HG02885 (cell line): ENCODE results near the gene TPRN.

ENCODE experiments used
- ATAC-seq: cut with Tn5 transposase; IDR thresholded peaks from one replicate; pipeline ENCODE4 v1.9.1; 2021; ENCODE audit warnings: mild to moderate bottlenecking; ENCODE audit not compliant: unreplicated experiment, poor library complexity

TPRN gene

DNA sequence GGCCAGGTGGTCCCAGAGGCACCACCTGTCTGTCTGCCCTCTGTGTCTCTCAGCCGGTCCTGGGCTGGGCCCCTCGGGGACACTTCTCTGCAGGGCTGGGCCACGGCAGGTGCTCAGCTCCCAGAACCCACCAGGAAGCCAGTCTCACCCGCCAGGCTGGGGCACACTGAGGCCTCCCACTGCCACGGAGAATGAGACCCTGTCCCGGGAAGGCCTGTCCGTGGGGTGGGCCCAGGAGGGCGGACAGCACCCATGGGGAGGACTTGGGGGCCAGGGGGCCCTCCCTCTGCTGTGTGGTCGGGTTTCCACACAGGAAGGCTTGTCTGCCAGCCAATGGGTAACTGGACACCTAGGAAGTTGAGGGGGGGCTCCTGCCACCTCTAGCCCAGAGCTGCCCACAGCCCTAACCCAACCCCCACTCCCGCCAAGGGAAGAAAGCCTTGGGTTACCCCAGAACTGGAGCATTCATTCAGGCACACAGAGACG, 36.4 kb upstream of the TPRN start:
- no peak for ATAC-seq

GRCh38 chr9:137236238-137236935, 35.8 kb upstream of the TPRN start:
- peak; percentile 22 for ATAC-seq

DNA sequence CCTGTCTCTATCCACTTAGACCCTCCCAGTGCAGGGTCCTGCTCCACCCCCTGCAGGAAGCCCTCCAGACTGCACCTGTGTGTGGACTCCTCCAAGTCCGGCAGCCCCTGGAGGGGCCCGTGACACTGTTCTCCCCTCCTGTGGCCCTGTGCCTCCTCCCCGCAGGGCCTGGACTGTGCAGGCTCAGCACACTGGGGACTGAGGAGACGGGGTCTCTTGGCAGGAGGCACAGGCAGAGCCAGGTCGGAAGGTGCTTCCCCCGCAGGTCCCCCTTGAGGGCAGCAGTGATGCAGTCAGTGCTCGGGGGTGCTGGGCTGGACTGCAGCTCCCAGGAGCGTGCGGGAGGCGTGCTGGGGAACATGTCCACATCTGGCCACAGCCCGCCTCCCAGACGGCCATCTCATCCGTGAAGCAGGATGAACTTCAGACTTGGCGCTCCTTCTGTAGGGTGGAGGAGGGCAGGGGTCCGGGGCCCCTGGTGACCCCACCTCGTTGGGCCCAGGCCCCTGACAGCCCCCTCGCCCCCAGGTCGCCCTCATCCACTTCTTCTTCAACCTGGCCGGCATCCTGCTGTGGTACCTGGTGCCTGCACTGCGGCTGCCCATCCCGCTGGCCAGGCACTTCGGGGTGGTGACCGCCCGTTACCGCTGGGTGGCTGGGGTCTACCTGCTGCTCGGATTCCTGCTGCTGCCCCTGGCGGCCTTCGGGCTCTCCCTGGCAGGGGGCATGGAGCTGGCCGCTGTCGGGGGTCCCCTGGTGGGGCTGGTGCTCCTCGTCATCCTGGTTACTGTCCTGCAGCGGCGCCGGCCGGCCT, 35.1 kb upstream of the TPRN start:
- ATAC-seq: no peak

DNA sequence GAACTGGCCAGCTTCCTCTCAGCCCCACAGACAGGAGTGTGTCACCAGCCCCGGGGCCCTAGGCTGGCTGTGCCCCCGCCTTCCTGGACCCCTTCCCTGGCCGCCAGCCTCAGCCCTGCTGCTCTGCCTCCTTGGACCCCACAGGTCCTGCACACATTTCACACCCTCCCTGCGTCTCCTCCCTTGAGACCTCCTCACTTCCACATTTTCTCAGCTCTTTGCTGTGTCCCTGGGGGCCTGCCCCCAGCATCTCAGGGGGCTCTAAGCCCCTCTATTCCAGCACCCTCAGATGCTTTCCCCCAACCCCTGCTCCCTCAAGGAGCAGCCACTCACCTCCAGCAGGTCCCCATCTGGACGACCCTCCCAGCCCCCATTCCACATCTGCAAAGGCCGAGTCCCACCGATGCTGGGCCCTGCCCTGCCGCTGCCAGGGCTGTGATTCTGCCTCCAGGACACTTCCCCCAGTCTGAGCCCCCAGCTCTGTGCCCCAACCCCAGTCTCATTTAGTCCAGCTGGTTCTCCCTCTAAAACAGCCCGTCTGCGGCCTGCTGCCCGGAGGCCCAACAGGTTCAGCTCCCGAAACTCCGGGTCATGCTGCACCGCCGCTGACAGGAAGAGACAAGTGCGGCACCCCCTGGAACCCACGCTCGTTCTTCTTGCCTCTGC, 34.4 kb upstream of the TPRN start:
- ATAC-seq: no peak

DNA sequence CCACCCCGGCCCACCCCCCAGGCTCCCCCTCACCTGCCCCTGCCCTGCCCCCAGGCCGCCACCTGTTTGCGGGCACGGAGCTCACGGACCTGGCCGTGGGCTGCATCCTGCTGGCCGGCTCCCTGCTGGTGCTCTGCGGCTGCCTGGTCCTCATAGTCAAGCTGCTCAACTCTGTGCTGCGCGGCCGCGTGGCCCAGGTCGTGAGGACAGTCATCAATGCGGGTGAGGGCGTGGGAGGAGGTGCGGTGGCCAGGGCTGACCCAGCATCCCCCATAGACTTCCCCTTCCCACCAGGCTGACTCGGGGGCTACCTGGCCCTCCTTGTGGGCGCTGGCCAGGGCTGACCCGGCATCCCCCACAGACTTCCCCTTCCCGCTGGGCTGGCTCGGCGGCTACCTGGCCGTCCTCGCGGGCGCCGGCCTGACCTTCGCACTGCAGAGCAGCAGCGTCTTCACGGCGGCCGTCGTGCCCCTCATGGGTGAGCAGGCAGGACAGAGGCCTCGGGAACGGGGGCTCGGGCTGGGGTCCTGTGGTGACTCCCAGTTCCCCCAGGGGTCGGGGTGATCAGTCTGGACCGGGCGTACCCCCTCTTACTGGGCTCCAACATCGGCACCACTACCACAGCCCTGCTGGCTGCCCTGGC, 33.6 kb upstream of the TPRN start:
- no peak for ATAC-seq

DNA sequence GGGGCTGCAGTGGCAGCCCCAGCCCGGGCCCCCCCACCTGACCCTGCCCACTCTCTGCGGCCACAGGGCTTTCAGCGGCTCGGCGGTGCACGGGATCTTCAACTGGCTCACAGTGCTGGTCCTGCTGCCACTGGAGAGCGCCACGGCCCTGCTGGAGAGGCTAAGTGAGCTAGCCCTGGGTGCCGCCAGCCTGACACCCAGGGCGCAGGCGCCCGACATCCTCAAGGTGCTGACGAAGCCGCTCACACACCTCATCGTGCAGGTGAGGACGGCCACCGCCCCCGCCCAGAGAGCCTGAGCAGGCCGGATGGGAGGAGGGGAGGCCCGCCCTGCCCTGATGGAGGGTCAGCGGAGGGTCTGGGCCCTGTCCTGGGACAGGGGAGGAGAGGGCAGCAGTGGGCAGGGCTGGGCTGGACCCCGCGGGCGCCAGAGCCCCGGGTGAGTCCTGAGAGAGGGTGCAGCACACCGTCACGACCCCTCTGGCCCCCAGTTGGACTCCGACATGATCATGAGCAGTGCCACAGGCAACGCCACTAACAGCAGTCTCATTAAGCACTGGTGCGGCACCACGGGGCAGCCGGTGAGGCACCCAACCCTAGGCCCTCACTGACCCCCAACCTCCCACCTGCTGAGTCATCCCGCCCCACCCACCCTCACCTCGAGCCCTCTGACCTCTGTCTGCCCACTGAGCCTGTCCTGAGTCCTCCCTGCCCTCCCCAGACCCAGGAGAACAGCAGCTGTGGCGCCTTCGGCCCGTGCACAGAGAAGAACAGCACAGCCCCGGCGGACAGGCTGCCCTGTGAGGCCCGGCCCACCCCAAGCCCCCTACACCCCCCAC, 32.8 kb upstream of the TPRN start:
- no peak for ATAC-seq

- no peak for ATAC-seq
These were observed 32.0 kb upstream of the TPRN start for GRCh38 chr9:137232510-137232909.

DNA sequence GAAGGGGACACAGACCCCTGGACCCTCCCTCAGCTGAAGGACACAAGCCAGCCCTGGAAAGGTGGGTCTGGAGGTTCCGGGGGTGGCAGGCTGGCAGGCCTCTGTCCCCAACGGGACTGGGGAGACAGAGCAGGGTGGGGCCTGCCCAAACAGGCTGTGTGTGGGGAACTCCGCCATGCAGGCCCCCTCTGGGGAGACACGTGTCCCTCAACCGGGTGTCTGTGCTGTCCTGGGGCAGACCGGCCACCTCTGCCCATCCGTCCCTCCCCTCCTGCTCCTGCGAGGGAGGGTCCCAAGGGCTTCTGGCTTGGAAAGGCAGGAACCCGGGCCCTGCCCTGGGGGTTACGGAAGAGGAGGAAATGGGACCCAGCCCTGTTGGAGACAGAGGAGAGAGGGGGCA, 31.6 kb upstream of the TPRN start:
- ATAC-seq: no peak

- ATAC-seq: no peak
These were observed 31.0 kb upstream of the TPRN start for GRCh38 chr9:137231372-137232039.

DNA sequence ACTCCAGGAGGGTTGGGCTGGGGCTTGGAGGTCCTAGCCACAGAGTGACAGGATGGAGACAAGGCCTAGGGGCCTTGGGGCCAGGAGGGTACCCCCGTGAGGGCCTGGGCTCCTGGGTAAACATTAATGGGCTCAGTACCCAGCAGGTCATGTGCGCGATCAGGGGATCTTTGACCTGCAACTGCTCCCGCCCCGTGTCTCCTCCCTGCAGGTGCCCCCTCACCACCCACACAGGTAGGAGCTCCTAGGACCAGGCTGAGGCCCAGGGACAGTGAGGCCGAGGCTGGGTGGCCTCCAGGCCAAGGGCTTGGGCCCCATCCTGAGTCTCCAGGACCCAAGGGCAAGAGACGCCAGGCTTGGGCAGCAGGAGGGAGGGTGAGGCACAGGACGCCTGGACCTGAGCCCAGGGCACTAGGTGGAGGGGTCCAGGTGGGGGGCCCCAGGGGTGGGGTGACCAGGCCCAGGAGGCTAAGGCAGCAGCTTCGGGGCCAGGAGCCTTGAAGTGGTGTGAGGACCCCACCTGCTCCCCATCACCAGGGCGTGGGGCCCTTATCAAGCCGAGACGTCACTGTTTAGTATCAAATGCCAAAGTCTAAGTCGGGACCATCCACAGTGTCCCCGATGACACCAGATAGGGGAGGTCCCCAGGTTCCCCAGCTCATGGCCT, 30.3 kb upstream of the TPRN start, which contains the start of gene SLC34A3:
SLC34A3 (plus strand) TSS at position 197 of the 667 bp plus-strand sequence. CDS start 802 bp downstream, outside the sequence.
- ATAC-seq: no peak

- ATAC-seq: no peak
These were observed 29.6 kb upstream of the TPRN start for GRCh38 chr9:137229903-137230704.

- no peak for ATAC-seq
These were observed 28.7 kb upstream of the TPRN start for GRCh38 chr9:137228968-137229896.

- no peak for ATAC-seq
These were observed 28.0 kb upstream of the TPRN start for GRCh38 chr9:137228506-137228967.

DNA sequence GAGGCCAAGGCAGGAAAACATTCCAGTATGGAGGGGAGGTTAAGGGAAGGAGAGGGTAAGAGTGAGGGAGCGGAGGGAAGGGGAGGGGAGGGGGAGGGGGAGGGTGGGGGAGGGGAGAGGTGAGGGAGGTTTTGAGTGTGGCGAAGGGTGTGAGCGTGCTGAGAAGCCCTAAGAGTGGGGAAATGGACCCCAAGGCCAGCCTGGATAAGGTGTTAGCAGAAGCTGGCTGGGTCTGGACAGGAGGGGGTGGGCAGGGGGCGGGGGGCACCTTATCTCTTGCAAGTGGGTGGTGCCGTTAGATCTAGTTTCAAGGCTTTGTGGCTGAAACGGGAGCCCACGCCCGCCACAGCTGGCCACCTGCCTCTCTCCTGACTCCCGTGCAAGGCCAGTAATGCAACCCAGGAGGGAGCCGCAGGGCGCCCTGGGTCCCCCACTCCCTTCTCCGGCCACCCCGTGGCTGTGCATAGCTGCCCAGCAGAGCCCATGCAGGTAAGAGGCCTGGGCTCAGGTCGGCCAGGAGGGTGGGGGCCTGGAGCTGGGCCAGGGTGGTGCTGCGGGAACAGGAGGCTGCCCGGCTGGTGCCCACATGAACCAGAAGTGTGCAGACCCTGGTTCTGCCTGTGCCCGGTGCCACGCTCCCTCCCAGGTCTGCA, 27.4 kb upstream of the TPRN start:
- ATAC-seq: no peak

DNA sequence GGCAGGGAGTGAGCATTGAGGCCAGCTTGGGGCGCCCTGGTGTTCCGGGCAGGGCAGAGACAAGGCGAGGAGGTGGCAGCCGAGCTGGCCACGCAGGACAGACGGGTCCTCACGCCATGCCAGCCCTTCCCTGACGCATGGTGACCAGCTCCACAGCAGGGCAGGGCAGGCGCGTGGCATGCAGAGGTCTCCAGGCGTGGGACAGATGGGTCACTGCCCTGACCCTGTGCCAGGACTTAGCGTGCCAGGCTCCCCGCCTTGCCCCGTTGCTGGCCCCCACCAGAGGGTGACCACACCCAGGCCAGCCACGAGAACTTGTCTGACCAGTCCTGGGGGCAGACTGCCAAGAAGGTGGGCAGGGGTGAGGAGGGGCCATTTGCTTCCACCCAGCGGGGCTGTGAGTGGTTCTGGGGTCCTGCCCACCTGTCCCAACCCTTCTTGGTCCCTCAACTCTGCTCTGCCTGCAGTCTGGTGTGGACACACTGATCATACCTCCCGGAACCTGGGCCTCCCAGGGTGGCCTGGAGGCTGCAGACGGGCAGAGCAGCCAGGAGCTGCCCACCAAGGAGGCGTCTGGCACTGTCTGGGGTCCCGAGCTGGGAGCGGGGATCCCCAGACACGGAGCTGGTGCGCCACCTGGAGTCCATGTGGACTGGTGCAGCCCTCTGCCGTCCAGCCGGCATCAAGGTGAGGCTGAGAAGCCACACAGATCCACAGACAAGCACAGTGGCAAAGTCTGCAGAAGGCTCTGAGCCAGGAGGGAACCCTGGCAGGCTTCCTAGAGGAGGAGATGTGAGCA, 26.7 kb upstream of the TPRN start, which contains the start of gene RNF224:
RNF224 (plus strand) TSS at position 449 of the 799 bp plus-strand sequence. CDS start 834 bp downstream, outside the sequence.
- no peak for ATAC-seq
